ENCODE data around the gene DGCR6L. TPM values are rescaled to one million over a fixed set of nuclear protein-coding genes. Genes with fewer than 3 reads are reported as not detected.
"Not testable (repeated sequence)": the region's sequence is repeated elsewhere in the genome, so short reads cannot be mapped to it uniquely, and the experiment has no call there.

The DGCR6L gene
- total RNA-seq, 1 experiment from 2014 or later, result 37.4 TPM

DNA sequence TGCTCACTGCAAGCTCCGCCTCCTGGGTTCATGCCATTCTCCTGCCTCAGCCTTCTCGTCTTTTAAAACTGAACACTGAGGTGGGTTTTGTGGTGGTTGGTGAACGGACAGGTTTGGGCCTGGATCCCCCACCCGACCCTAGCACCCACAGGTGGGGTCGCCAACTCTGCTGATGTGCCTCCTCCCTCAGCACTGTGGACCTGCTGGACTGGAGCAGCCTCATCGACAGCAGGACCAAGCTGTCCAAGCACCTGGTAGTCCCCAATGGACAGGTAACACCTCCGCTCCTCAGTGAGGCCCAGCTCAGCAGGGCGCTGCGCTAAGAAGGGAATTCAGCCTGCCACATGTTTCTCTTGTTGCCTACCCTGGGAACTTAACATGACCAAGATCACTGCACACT is 15.2 kb downstream of the DGCR6L start:
- ChIA-PET CTCF (no interaction called here), POLR2A (no interaction called here)
- no TSS peak for BruUV-seq (replicated peaks)

GRCh38 chr22:20303229-20303534 is 16.7 kb downstream of the DGCR6L start:
- CTCF ChIA-PET; H3K4me3 Mint-ChIP-seq (ENCODE audit: unreplicated experiment); H3K9me3 ChIP-seq; H3K27me3 Mint-ChIP-seq (ENCODE audit: insufficient read depth, unreplicated experiment); H3K4me1 ChIP-seq; H3K36me3 ChIP-seq (ENCODE audit: control insufficient read depth, insufficient read depth, low read length); H3K9me3 Mint-ChIP-seq (ENCODE audit: unreplicated experiment); H3K4me3 ChIP-seq (ENCODE audit: low read depth, low read length); H3K27ac Mint-ChIP-seq (ENCODE audit: unreplicated experiment); H3K27me3 ChIP-seq (replicated peaks; ENCODE audit: control insufficient read depth, insufficient read depth, low read length); intact Hi-C loops (cut with micrococcal nuclease; ENCODE audit: unreplicated experiment); H3K36me3 Mint-ChIP-seq (ENCODE audit: insufficient read depth, unreplicated experiment); DNase-seq; H3K4me1 Mint-ChIP-seq (ENCODE audit: low read depth, unreplicated experiment); BruUV-seq (replicated peaks); POLR2A ChIA-PET: not testable (repeated sequence)

More for the DNA sequence above, 15.2 kb downstream of the DGCR6L start:
- Mint-ChIP-seq H3K9me3 (ENCODE audit: unreplicated experiment) (no peaks in the 10 kb centered on the region), H3K27ac (ENCODE audit: unreplicated experiment) (no peak overlapping the region), H3K36me3 (ENCODE audit: insufficient read depth, unreplicated experiment) (no peaks in the 10 kb centered on the region), H3K27me3 (ENCODE audit: insufficient read depth, unreplicated experiment) (peaks cover 11% of the 10 kb centered on the region), H3K4me3 (ENCODE audit: unreplicated experiment) (no peak overlapping the region), H3K4me1 (ENCODE audit: low read depth, unreplicated experiment) (no peaks in the 10 kb centered on the region)
- intact Hi-C loops (cut with micrococcal nuclease; ENCODE audit: unreplicated experiment), result no loop called here
- H3K9me3 ChIP-seq, result no peaks in the 10 kb centered on the region
- no peaks in the 10 kb centered on the region for H3K27me3 ChIP-seq (replicated peaks; ENCODE audit: control insufficient read depth, insufficient read depth, low read length)
- TF ChIP-seq, protein P1, sequence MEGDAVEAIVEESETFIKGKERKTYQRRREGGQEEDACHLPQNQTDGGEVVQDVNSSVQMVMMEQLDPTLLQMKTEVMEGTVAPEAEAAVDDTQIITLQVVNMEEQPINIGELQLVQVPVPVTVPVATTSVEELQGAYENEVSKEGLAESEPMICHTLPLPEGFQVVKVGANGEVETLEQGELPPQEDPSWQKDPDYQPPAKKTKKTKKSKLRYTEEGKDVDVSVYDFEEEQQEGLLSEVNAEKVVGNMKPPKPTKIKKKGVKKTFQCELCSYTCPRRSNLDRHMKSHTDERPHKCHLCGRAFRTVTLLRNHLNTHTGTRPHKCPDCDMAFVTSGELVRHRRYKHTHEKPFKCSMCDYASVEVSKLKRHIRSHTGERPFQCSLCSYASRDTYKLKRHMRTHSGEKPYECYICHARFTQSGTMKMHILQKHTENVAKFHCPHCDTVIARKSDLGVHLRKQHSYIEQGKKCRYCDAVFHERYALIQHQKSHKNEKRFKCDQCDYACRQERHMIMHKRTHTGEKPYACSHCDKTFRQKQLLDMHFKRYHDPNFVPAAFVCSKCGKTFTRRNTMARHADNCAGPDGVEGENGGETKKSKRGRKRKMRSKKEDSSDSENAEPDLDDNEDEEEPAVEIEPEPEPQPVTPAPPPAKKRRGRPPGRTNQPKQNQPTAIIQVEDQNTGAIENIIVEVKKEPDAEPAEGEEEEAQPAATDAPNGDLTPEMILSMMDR (IDR thresholded peaks at IDR 0.05; ENCODE audit: insufficient read depth in 1 of 2, low read depth in 1 of 2, low read length in 1 of 2, severe bottlenecking in 1 of 2, unreplicated experiment in 1 of 2), result no peak
- no peaks in the 10 kb centered on the region for H3K4me1 ChIP-seq
- no peaks in the 10 kb centered on the region for H3K36me3 ChIP-seq (ENCODE audit: control insufficient read depth, insufficient read depth, low read length)
- no peak for DNase-seq
- no peak overlapping the region for H3K4me3 ChIP-seq (ENCODE audit: low read depth, low read length)

GRCh38 chr22:20302438-20303228 is 17.2 kb downstream of the DGCR6L start:
- ChIA-PET CTCF (no interaction called here), POLR2A (no interaction called here)
- no peak overlapping the region for H3K27ac Mint-ChIP-seq (ENCODE audit: unreplicated experiment)

More at GRCh38 chr22:20302438-20303228, 17.2 kb downstream of the DGCR6L start:
- Mint-ChIP-seq H3K4me3 (ENCODE audit: unreplicated experiment) (no peak overlapping the region), H3K4me1 (ENCODE audit: low read depth, unreplicated experiment) (no peaks in the 10 kb centered on the region), H3K9me3 (ENCODE audit: unreplicated experiment) (no peaks in the 10 kb centered on the region), H3K27me3 (ENCODE audit: insufficient read depth, unreplicated experiment) (peaks cover 12% of the 10 kb centered on the region), H3K36me3 (ENCODE audit: insufficient read depth, unreplicated experiment) (peaks cover 6% of the 10 kb centered on the region)
- Histone ChIP-seq H3K4me3 (ENCODE audit: low read depth, low read length) (no peak overlapping the region), H3K4me1 (no peaks in the 10 kb centered on the region), H3K9me3 (no peaks in the 10 kb centered on the region), H3K36me3 (ENCODE audit: control insufficient read depth, insufficient read depth, low read length) (no peaks in the 10 kb centered on the region), H3K27me3 (replicated peaks; ENCODE audit: control insufficient read depth, insufficient read depth, low read length) (no peaks in the 10 kb centered on the region)
- intact Hi-C loops (cut with micrococcal nuclease; ENCODE audit: unreplicated experiment), result no loop called here
- DNase-seq, result no peak
- no TSS peak for BruUV-seq (replicated peaks)
- TF ChIP-seq, protein P1 (IDR thresholded peaks at IDR 0.05; ENCODE audit: insufficient read depth in 1 of 2, low read depth in 1 of 2, low read length in 1 of 2, severe bottlenecking in 1 of 2, unreplicated experiment in 1 of 2), result no peak
